ENCODE data around the gene AGMAT.
A peak's percentile ranks its signal among the peaks of the same experiment; 100 is the strongest.

AGMAT gene, protein sequence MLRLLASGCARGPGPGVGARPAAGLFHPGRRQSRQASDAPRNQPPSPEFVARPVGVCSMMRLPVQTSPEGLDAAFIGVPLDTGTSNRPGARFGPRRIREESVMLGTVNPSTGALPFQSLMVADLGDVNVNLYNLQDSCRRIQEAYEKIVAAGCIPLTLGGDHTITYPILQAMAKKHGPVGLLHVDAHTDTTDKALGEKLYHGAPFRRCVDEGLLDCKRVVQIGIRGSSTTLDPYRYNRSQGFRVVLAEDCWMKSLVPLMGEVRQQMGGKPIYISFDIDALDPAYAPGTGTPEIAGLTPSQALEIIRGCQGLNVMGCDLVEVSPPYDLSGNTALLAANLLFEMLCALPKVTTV

DNA sequence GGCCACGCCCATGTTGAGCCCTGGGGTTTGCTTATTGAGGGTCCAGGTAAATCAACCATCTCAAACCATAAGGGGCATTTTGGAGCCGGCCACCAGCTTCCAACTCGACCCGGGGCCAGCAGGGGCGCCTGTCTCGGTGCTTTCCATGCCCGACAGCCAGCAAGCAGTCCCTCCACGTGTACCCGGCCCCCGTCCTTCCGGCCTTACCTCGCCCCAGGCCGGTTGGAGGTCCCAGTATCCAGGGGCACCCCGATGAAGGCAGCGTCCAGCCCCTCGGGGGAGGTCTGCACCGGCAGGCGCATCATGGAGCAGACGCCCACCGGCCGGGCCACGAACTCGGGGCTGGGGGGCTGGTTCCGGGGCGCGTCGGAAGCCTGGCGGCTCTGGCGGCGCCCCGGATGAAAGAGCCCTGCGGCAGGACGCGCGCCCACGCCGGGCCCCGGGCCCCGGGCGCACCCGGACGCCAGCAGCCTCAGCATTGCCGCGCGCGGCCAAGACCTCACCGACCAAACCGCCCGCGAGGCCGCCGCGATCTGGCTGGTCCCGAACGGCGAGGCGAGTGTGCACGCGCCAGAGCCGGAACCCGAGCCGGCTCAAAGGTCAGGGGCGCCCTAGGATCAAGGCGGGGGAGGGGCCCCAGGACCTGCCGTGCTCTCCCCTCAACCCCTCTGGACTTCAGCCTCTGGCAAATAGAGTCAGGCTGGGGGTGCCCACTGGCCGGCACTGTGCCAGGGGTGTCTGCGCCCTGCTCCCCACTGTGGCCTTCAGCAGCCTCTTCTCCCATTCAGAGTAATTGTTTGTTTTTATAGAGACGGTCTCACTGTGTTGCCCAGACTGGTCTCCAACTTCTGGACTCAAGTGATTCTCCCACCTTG, at the start of gene AGMAT:
TSS of gene AGMAT (minus strand) at position 563 of the 875 bp plus-strand sequence. CDS start at position 479, 84 bp downstream.
- DNase-seq, result no peak

DNA sequence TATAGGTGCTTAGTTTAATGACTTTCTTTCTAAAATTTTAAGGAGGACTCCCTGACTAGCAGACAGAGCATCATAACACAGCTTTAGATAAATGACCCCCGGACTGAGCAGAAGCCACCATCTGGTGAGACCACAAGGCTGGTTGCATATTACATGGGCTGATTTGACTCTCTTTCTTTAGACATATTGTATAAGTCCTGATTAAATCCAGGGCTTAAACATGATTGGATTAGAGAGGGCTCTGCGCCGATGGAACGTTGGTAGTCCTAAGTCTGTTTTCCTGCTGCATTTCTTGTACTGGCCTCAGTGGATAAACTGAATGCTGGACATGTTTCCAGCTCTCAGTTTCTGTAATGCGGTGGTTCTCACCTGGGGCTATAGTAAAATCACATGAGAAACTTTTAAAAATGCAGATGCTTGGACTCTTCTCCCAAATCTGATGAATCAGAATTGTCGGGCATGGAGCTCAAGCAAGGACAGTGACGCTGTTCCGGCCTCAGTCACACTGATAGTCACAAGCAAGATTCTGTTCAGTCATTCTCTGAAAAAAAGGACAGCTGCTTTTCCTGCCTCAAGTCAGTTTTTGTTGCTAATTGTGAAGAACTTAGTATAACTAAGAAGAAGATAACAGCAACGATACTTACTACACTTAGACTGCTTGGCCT, 49.0 kb upstream of the AGMAT start:
- DNase-seq, result no peak

DNA sequence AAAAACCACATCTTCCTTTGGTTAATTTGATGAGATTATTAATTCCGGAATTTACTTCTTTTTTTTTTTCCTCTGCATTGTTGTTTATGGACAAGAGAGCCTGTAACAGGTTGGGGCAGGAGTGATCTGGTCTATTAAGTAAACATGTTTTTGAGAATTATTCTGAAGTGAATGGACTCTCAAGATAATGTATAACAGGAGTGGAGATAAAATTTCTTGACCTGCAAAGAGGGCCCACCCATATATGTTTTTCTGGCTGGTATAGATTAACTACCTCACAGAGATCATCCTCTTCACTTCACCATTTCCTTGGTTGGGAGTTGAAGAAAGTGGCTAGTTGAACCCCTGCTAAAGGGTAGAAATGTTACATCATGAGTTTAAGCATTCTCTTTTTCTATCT, 43.2 kb upstream of the AGMAT start:
- DNase-seq, result no peak

- peak; percentile 14 for DNase-seq
Observed at GRCh38 chr1:15627343-15627988, 42.6 kb upstream of the AGMAT start.

GRCh38 chr1:15626269-15626950, 41.6 kb upstream of the AGMAT start:
- peak; percentile 29 for DNase-seq

- no peak for DNase-seq
Observed at GRCh38 chr1:15625056-15625917, 40.4 kb upstream of the AGMAT start.

GRCh38 chr1:15624133-15624714, 39.4 kb upstream of the AGMAT start:
- DNase-seq, result no peak

- DNase-seq, result no peak
Observed at GRCh38 chr1:15623435-15623834, 38.6 kb upstream of the AGMAT start.

DNA sequence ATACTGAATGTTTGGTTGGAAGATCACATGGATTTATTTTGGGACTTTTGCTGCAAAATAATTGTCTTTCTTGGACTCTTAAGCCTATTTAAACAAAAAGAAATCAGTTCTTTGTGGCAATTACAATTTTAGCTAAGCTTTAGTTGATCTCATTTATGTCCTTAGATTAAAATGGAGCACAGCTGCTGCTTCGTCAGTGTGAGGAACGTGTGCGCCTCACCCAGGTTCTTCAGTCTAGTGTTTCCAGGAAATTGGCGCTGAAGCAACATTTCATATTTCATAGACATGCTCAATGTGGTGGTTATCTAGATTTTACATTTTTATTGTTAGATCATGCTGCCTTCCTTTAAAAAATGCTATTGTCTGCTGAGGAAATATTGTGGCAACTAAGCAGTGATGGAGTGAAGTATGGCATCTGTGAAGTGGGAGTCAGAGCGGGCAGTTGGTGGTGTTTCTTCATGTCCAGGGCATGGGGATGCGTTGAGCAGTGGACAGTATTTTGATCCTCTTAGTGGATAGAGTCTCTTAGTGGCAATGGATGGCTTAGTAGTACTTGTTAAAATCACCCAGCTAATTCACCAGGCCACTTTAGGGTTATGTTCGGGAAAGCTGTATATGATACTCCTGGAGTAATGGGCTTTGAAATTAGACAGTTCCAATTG, 38.0 kb upstream of the AGMAT start:
- DNase-seq, result no peak

DNA sequence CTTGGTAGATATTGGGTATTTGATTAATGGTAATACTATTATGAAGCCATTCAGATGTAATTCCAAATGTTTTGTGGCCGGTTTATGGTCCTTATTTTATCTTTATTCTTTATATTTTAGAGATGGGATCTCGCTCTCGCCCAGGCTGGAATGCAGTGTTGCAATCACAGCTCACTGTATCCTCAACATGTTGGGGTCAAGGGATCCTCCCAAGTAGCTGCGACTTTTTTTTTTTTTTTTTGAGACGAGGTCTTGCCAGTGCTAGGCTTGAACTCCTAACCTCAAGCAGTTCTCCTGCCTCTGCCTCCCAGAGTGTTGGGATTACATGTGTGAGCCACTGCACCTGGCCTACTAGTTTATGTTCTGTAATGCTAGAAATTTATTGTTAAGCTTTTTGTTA, 37.1 kb upstream of the AGMAT start:
- DNase-seq, result no peak

- DNase-seq, result no peak
Observed at GRCh38 chr1:15620902-15621682, 36.2 kb upstream of the AGMAT start.

DNA sequence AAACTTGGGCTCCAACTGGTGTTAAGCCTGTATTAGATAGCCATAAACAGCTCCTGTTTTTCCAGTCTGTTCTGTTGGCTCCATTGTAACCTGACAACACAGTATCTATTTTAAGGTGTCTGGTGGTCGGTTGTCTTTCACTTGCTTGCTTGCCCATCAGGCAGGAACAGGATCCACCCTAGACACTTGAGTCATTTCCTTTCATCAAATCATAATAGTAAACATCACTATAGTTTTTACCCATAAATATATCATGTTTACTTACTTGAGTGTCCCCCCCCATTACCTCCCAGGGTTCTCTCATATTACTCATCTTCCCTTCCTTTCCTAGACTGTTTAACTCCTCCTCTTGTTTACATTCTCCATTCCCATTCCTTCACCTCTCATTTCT, 35.3 kb upstream of the AGMAT start:
- DNase-seq, result no peak

DNA sequence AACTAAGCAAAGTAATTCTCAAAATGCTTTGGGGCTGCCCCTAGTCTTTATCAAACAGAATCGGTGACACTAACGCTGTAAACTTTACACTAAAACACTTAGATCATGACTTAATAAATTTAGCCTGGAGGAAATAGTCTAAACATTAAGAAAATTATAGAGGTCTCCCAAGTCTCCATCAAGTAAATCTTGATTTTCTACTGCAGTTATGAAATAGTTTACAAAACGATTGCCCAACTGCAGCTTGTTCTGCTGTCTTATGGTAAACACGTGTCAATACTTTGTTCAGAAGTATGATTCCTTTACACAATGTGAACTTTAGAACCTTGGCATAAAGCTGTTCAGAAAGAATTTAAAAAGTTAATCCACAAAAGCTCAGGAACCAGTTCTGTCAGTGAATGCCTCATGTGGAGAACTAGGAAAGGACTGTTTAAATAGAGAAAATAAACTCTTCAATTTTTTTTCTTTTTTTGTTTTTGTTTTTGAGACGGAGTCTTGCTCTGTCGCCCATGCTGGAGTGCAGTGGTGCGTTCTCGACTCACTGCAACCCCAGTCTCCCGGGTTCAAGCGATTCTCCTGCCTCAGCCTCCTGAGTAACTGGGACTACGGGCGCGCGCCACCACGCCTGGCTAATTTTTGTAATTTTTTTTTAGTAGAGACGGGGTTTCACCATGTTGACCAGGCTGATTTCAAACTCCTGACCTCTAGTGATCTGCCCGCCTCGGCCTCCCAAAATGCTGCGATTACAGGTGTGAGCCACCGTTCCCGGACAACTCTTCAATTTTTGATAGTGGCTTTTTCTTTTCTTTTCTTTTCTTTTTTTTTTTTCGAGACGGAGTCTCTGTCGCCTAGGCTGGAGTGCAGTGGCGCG, 34.0 kb upstream of the AGMAT start:
- no peak for DNase-seq

- DNase-seq, result peak; percentile 7
Observed at GRCh38 chr1:15618077-15618654, 33.3 kb upstream of the AGMAT start.

- DNase-seq, result peak; percentile 95
Observed at GRCh38 chr1:15617173-15618076, 32.6 kb upstream of the AGMAT start, which contains the start of gene DDI2. Gene DDI2 (plus strand): TSS chr1:15617458. CDS start chr1:15617671, 213 bp downstream.

GRCh38 chr1:15616373-15617172, 31.7 kb upstream of the AGMAT start:
- DNase-seq, result peak; percentile 49
